ENCODE results near the gene TNIP1. TPM values are rescaled to one million over a fixed set of nuclear protein-coding genes. Genes with fewer than 3 reads are reported as not detected.
A peak's percentile ranks its signal among the peaks of the same experiment; 100 is the strongest.

The TNIP1 gene
- total RNA-seq, 4 donors from 2014 or later, result 63.9 to 296 (median 223) TPM

- Histone ChIP-seq H3K4me1 (peaks cover 22 to 67% (median 39%) of the 10 kb centered on the region in 4 donors), H3K27ac (peak overlapping the region in 1 of 4 donors; percentile 15)
Observed at GRCh38 chr5:151073280-151073679, 7.6 kb downstream of the TNIP1 start.

GRCh38 chr5:151072630-151073025 is 8.2 kb downstream of the TNIP1 start:
- peak in 1 of 3 donors; percentile 35 for TF ChIP-seq POLR2AphosphoS5 (IDR thresholded peaks at IDR 0.05)
- TF ChIP-seq EP300 (IDR thresholded peaks at IDR 0.05; ENCODE audit: low read depth), result no peak
- no peak for TF ChIP-seq CTCF (IDR thresholded peaks at IDR 0.05)
- H3K36me3 ChIP-seq, result no peaks in the 10 kb centered on the region
- peaks cover 27 to 67% (median 37%) of the 10 kb centered on the region in 4 donors for H3K4me1 ChIP-seq
- in situ Hi-C loops (cut with MboI; ENCODE audit: low pct_ligation_motif_present in 1 of 4, low pct_unique_long_range_greater_than_20kb in 1 of 4, low sequenced_read_pairs in 3 of 4), result no loop called here
- H3K27me3 ChIP-seq, result no peaks in the 10 kb centered on the region
- 71 to 80% methylated on average over 3 to 5 of the region's 5 CpGs for WGBS, 2 donors (ENCODE audit: low coverage in 1 of 2)
- DNase-seq, result no peak
- intact Hi-C loops (cut with DNase I; ENCODE audit: low total_unique reads), result no loop called here
- H3K4me3 ChIP-seq, result no peak overlapping the region
- peak overlapping the region in 3 of 4 donors; percentile 6 to 54 (median 39) for H3K27ac ChIP-seq
- H3K9me3 ChIP-seq, result no peaks in the 10 kb centered on the region

More at GRCh38 chr5:151073280-151073679, 7.6 kb downstream of the TNIP1 start:
- no peak overlapping the region for H3K4me3 ChIP-seq
- no peaks in the 10 kb centered on the region for H3K36me3 ChIP-seq
- intact Hi-C loops (cut with DNase I; ENCODE audit: low total_unique reads), result no loop called here
- 92 to 95% methylated on average over 2 of the region's 2 CpGs for WGBS, 2 donors (ENCODE audit: low coverage in 1 of 2)
- DNase-seq, result no peak
- no peaks in the 10 kb centered on the region for H3K27me3 ChIP-seq
- TF ChIP-seq POLR2AphosphoS5 (IDR thresholded peaks at IDR 0.05), result no peak
- TF ChIP-seq CTCF (IDR thresholded peaks at IDR 0.05), result no peak
- no peak for TF ChIP-seq POLR2A (IDR thresholded peaks at IDR 0.05)
- TF ChIP-seq EP300 (IDR thresholded peaks at IDR 0.05; ENCODE audit: low read depth), result no peak
- in situ Hi-C loops (cut with MboI; ENCODE audit: low pct_ligation_motif_present in 1 of 4, low pct_unique_long_range_greater_than_20kb in 1 of 4, low sequenced_read_pairs in 3 of 4), result no loop called here
- no peaks in the 10 kb centered on the region for H3K9me3 ChIP-seq

GRCh38 chr5:151071848-151072629 is 8.8 kb downstream of the TNIP1 start:
- 70 to 89% methylated on average over 2 to 10 of the region's 10 CpGs for WGBS, 2 donors (ENCODE audit: low coverage in 1 of 2)
- no peak for TF ChIP-seq POLR2AphosphoS5 (IDR thresholded peaks at IDR 0.05)
- no peak for TF ChIP-seq EP300 (IDR thresholded peaks at IDR 0.05; ENCODE audit: low read depth)
- no peak for TF ChIP-seq POLR2A (IDR thresholded peaks at IDR 0.05)
- no peak for TF ChIP-seq CTCF (IDR thresholded peaks at IDR 0.05)
- Histone ChIP-seq H3K9me3 (no peaks in the 10 kb centered on the region), H3K4me3 (no peak overlapping the region), H3K27ac (peak overlapping the region in 3 of 4 donors; percentile 6 to 54 (median 39)), H3K27me3 (no peaks in the 10 kb centered on the region), H3K4me1 (peaks cover 27 to 66% (median 37%) of the 10 kb centered on the region in 4 donors), H3K36me3 (no peaks in the 10 kb centered on the region)
- intact Hi-C loops (cut with DNase I; ENCODE audit: low total_unique reads) (no loop called here), in situ Hi-C loops (cut with MboI; ENCODE audit: low pct_ligation_motif_present in 1 of 4, low pct_unique_long_range_greater_than_20kb in 1 of 4, low sequenced_read_pairs in 3 of 4) (no loop called here)
- no peak for DNase-seq

GRCh38 chr5:151071021-151071420 is 9.8 kb downstream of the TNIP1 start:
- in situ Hi-C loops (cut with MboI; ENCODE audit: low pct_ligation_motif_present in 1 of 4, low pct_unique_long_range_greater_than_20kb in 1 of 4, low sequenced_read_pairs in 3 of 4) (no loop called here), intact Hi-C loops (cut with DNase I; ENCODE audit: low total_unique reads) (no loop called here)
- TF ChIP-seq POLR2A (IDR thresholded peaks at IDR 0.05) (no peak), CTCF (IDR thresholded peaks at IDR 0.05) (no peak), EP300 (IDR thresholded peaks at IDR 0.05; ENCODE audit: low read depth) (no peak), POLR2AphosphoS5 (IDR thresholded peaks at IDR 0.05) (no peak)
- Histone ChIP-seq H3K36me3 (no peaks in the 10 kb centered on the region), H3K4me3 (no peak overlapping the region), H3K4me1 (peaks cover 28 to 65% (median 33%) of the 10 kb centered on the region in 4 donors), H3K9me3 (no peaks in the 10 kb centered on the region), H3K27ac (no peak overlapping the region), H3K27me3 (no peaks in the 10 kb centered on the region)
- DNase-seq, result no peak
- WGBS, 2 donors (ENCODE audit: low coverage in 1 of 2), result 98 to 100% methylated on average over 1 to 4 of the region's 4 CpGs

Measured in transverse colon (tissue), 4 donors.